Stimulated activated effector memory CD8-positive, alpha-beta T cell treated with anti-CD3 and anti-CD28 coated beads, Interleukin-12 subunit alpha, Interleukin-12 subunit beta, amount 100 ng/mL, for 72 hours (primary cell): ENCODE measurements around the gene JAML.

Experiments used
- ATAC-seq: fragments of 150-1000 bp; cut with Tn5 transposase; 2 replicates; pipeline ENCODE4 v1.10.0; 2021
- DNase-seq, 2 donors: peaks; one replicate each; pipeline ENCODE4 v3.0.0; 2021 to 2022; ENCODE audit warnings: low spot score in 2 of 2
- H3K27ac Mint-ChIP-seq: one replicate; pipeline ENCODE4 v1.8.0; 2022; ENCODE audit warnings: mild to moderate bottlenecking, mixed read lengths
- H3K36me3 Mint-ChIP-seq: one replicate; pipeline ENCODE4 v1.8.0; 2022; ENCODE audit warnings: mild to moderate bottlenecking, mixed read lengths
- H3K4me1 Mint-ChIP-seq: one replicate; pipeline ENCODE4 v1.8.0; 2022; ENCODE audit warnings: mixed read lengths
- H3K4me3 Mint-ChIP-seq: one replicate; pipeline ENCODE4 v1.8.0; 2022; ENCODE audit warnings: mild to moderate bottlenecking, mixed read lengths
- H3K9me3 Mint-ChIP-seq: one replicate; pipeline ENCODE4 v1.8.0; 2022; ENCODE audit warnings: mixed read lengths

Gene JAML

GRCh38 chr11:118161786-118162185 is 63.0 kb downstream of the JAML start:
- ATAC-seq (no peak), DNase-seq (no peak)
- H3K9me3 Mint-ChIP-seq, result no peaks in the 10 kb centered on the region
- peak overlapping the region; percentile 17 for H3K27ac Mint-ChIP-seq
- peaks cover 5% of the 10 kb centered on the region for H3K4me1 Mint-ChIP-seq
- H3K36me3 Mint-ChIP-seq, result peaks cover 5% of the 10 kb centered on the region
- no peak overlapping the region for H3K4me3 Mint-ChIP-seq

GRCh38 chr11:118157186-118157895 is 67.5 kb downstream of the JAML start:
- H3K4me3 Mint-ChIP-seq, result peak overlapping the region; percentile 19
- no peak overlapping the region for H3K27ac Mint-ChIP-seq
- ATAC-seq, result no peak
- no peaks in the 10 kb centered on the region for H3K9me3 Mint-ChIP-seq
- H3K4me1 Mint-ChIP-seq, result peaks cover 24% of the 10 kb centered on the region
- no peak for DNase-seq
- H3K36me3 Mint-ChIP-seq, result peaks cover 5% of the 10 kb centered on the region

GRCh38 chr11:118156531-118157185 is 68.2 kb downstream of the JAML start:
- DNase-seq (no peak), ATAC-seq (peak; percentile 67)
- peaks cover 24% of the 10 kb centered on the region for H3K4me1 Mint-ChIP-seq
- no peaks in the 10 kb centered on the region for H3K9me3 Mint-ChIP-seq
- H3K4me3 Mint-ChIP-seq, result peak overlapping the region; percentile 19
- H3K36me3 Mint-ChIP-seq, result peaks cover 1% of the 10 kb centered on the region
- H3K27ac Mint-ChIP-seq, result no peak overlapping the region

- no peak overlapping the region for H3K27ac Mint-ChIP-seq
Observed at GRCh38 chr11:118155776-118156530, 68.9 kb downstream of the JAML start.

GRCh38 chr11:118154641-118155040 is 70.2 kb downstream of the JAML start:
- no peak overlapping the region for H3K4me3 Mint-ChIP-seq
- no peaks in the 10 kb centered on the region for H3K9me3 Mint-ChIP-seq
- DNase-seq, result no peak
- ATAC-seq, result no peak
- peaks cover 24% of the 10 kb centered on the region for H3K4me1 Mint-ChIP-seq
- no peak overlapping the region for H3K27ac Mint-ChIP-seq
- no peaks in the 10 kb centered on the region for H3K36me3 Mint-ChIP-seq

More at GRCh38 chr11:118155776-118156530, 68.9 kb downstream of the JAML start:
- no peak for DNase-seq
- no peak overlapping the region for H3K4me3 Mint-ChIP-seq
- no peaks in the 10 kb centered on the region for H3K36me3 Mint-ChIP-seq
- ATAC-seq, result no peak
- H3K9me3 Mint-ChIP-seq, result no peaks in the 10 kb centered on the region
- H3K4me1 Mint-ChIP-seq, result peaks cover 24% of the 10 kb centered on the region

- Mint-ChIP-seq H3K27ac (no peak overlapping the region), H3K9me3 (no peaks in the 10 kb centered on the region), H3K4me3 (peak overlapping the region; percentile 64), H3K36me3 (no peaks in the 10 kb centered on the region), H3K4me1 (peaks cover 24% of the 10 kb centered on the region)
- no peak for DNase-seq
- no peak for ATAC-seq
Observed at GRCh38 chr11:118153976-118154375, 70.8 kb downstream of the JAML start.

- Mint-ChIP-seq H3K9me3 (no peaks in the 10 kb centered on the region), H3K4me3 (peak overlapping the region; percentile 64), H3K4me1 (peaks cover 24% of the 10 kb centered on the region), H3K27ac (no peak overlapping the region), H3K36me3 (no peaks in the 10 kb centered on the region)
- no peak for ATAC-seq
- no peak for DNase-seq
Observed at GRCh38 chr11:118153516-118153915, 71.3 kb downstream of the JAML start.

GRCh38 chr11:118152552-118153471 is 72.0 kb downstream of the JAML start, which contains the start of gene SCN4B:
Gene SCN4B (minus strand): TSS chr11:118152823. CDS start chr11:118152673, 150 bp downstream.
- peaks cover 24% of the 10 kb centered on the region for H3K4me1 Mint-ChIP-seq
- no peaks in the 10 kb centered on the region for H3K9me3 Mint-ChIP-seq
- peak within 1 kb of the TSS; percentile 64 for H3K4me3 Mint-ChIP-seq
- no peak within 1 kb of the TSS for H3K27ac Mint-ChIP-seq
- peak; percentile 39 for ATAC-seq
- no peaks in the 10 kb centered on the region for H3K36me3 Mint-ChIP-seq
- DNase-seq, result no peak

- DNase-seq (no peak), ATAC-seq (no peak)
- Mint-ChIP-seq H3K36me3 (no peaks in the 10 kb centered on the region), H3K4me1 (peaks cover 21% of the 10 kb centered on the region), H3K9me3 (no peaks in the 10 kb centered on the region), H3K4me3 (peak overlapping the region; percentile 64), H3K27ac (no peak overlapping the region)
Observed at GRCh38 chr11:118152020-118152551, 72.7 kb downstream of the JAML start.

GRCh38 chr11:118151431-118151830 is 73.4 kb downstream of the JAML start:
- DNase-seq (no peak), ATAC-seq (no peak)
- no peak overlapping the region for H3K27ac Mint-ChIP-seq
- no peaks in the 10 kb centered on the region for H3K36me3 Mint-ChIP-seq
- H3K9me3 Mint-ChIP-seq, result no peaks in the 10 kb centered on the region
- H3K4me1 Mint-ChIP-seq, result peaks cover 16% of the 10 kb centered on the region
- no peak overlapping the region for H3K4me3 Mint-ChIP-seq

- ATAC-seq (no peak), DNase-seq (no peak)
- no peaks in the 10 kb centered on the region for H3K36me3 Mint-ChIP-seq
- no peak overlapping the region for H3K4me3 Mint-ChIP-seq
- peaks cover 13% of the 10 kb centered on the region for H3K4me1 Mint-ChIP-seq
- H3K9me3 Mint-ChIP-seq, result no peaks in the 10 kb centered on the region
- no peak overlapping the region for H3K27ac Mint-ChIP-seq
Observed at GRCh38 chr11:118149493-118149892, 75.3 kb downstream of the JAML start.

GRCh38 chr11:118148856-118149255 is 76.0 kb downstream of the JAML start:
- DNase-seq (no peak), ATAC-seq (no peak)
- Mint-ChIP-seq H3K4me1 (peaks cover 10% of the 10 kb centered on the region), H3K36me3 (no peaks in the 10 kb centered on the region), H3K27ac (no peak overlapping the region), H3K9me3 (no peaks in the 10 kb centered on the region), H3K4me3 (no peak overlapping the region)

GRCh38 chr11:118148240-118148639 is 76.6 kb downstream of the JAML start:
- Mint-ChIP-seq H3K36me3 (no peaks in the 10 kb centered on the region), H3K4me3 (no peak overlapping the region), H3K27ac (no peak overlapping the region), H3K9me3 (no peaks in the 10 kb centered on the region), H3K4me1 (peaks cover 6% of the 10 kb centered on the region)
- no peak for ATAC-seq
- no peak for DNase-seq

GRCh38 chr11:118147502-118147901 is 77.3 kb downstream of the JAML start:
- Mint-ChIP-seq H3K36me3 (no peaks in the 10 kb centered on the region), H3K4me3 (no peak overlapping the region), H3K4me1 (peaks cover 11% of the 10 kb centered on the region), H3K9me3 (no peaks in the 10 kb centered on the region), H3K27ac (no peak overlapping the region)
- ATAC-seq, result no peak
- no peak for DNase-seq
